Adrenal gland (tissue), 12 donors: ENCODE data around the gene VSTM2B. TPM values are rescaled to one million over a fixed set of nuclear protein-coding genes. Genes with fewer than 3 reads are reported as not detected.

Experiments used
- DNase-seq, 7 donors: peaks; one replicate each; pipeline ENCODE4 v3.0.0-alpha.2; 2019 to 2020
- H3K27ac ChIP-seq, 5 donors: fragments of 200-600 bp; sonication (generic) in 4 of 5; 1 replicate in 3 of 5; 2 replicates in 2 of 5; pipeline versions ENCODE4 v1.5.1 to v1.8.0; 2016 to 2020; ENCODE audit warnings: mild to moderate bottlenecking in 1 of 5
- H3K27me3 ChIP-seq: fragments of 200-600 bp; 2 replicates; pipeline ENCODE4 v1.8.0; 2021
- H3K36me3 ChIP-seq, 2 donors: fragments of 200-600 bp; replicated peaks in 1 of 2; 1 replicate in 1 of 2; 2 replicates in 1 of 2; pipeline versions ENCODE4 v1.5.1 to v1.8.0; 2018 to 2022
- H3K4me1 ChIP-seq, 2 donors: fragments of 200-600 bp; replicated peaks in 1 of 2; 1 replicate in 1 of 2; 2 replicates in 1 of 2; pipeline versions ENCODE4 v1.5.1 to v1.8.0; 2018 to 2021
- H3K4me3 ChIP-seq, 4 donors: fragments of 200-600 bp; sonication (generic) in 3 of 4; one replicate each; pipeline ENCODE4 v1.5.1; 2016 to 2018
- H3K9me3 ChIP-seq, 3 donors: fragments of 200-600 bp; sonication (generic) in 1 of 3; replicated peaks in 1 of 3; 1 replicate in 2 of 3; 2 replicates in 1 of 3; pipeline versions ENCODE4 v1.5.1 to v1.8.0; 2016 to 2021
- CTCF ChIP-seq, 6 experiments: fragments of 450-650 bp in 4 of 6; fragments of 200-600 bp in 2 of 6; sonication (generic) in 1 of 6; IDR thresholded peaks; 1 replicate in 5 of 6; 2 replicates in 1 of 6; pipeline versions ENCODE4 v1.5.1 to v1.8.0; 2016 to 2021; ENCODE audit warnings: antibody characterized with exemption in 6 of 6, mild to moderate bottlenecking in 2 of 6, moderate library complexity in 1 of 6
- POLR2A ChIP-seq, 2 donors: fragments of 450-650 bp; IDR thresholded peaks; one replicate each; pipeline ENCODE4 v1.6.1; 2017; ENCODE audit warnings: antibody characterized with exemption in 2 of 2, mild to moderate bottlenecking in 2 of 2, moderate library complexity in 1 of 2
- WGBS, 4 donors: extraction: QIAGEN DNeasy Blood & Tissue Kit in 2 of 4; methylation state at CpG; one replicate each; pipeline versions ENCODE4 v1.1.5 to v1.1.7; 2013 to 2017; 5-methylcytosine and 5-hydroxymethylcytosine counted together
- intact Hi-C, 2 donors: fragments of 100-400 bp; cut with DNase I; formaldehyde crosslinking; loops; one replicate each; pipeline versions ENCODE4 v1.14.1 to v1.15.0; 2022 to 2023
- polyA plus RNA-seq, 3 donors: library from polyadenylated mRNA; stranded (reverse); fragments of 200-250 nt in 2 of 3; fragments of 350-450 nt in 1 of 3; fragmentation: Illumina TruSeq in 1 of 3; extraction: RNeasy Lipid Tissue Mini Kit (QIAGEN cat#74804) in 1 of 3; gene quantifications; one replicate each; pipeline ENCODE4 v1.2.3, GENCODE V29; 2013 to 2014
- total RNA-seq, 9 donors: library from RNA; depleted of rRNA in 4 of 9; stranded (reverse); fragments of >200 nt in 4 of 9; fragments of 120-200 nt in 1 of 9; fragmentation: NEBNext Ultra II Directional in 1 of 9; extraction: Animal tissue kit (Norgen Biotek cat#: 25700) in 1 of 9; gene quantifications; one replicate each; pipeline versions ENCODE4 v1.1.0 to v1.2.4, GENCODE V29; 2013 to 2023
- donor health status: healthy with polysubstance abuse.
- donor health status: Bipolar disorder and iron deficiency.
- donor health status: DM: yes; HTN: yes; CAD: no.
- donor health status: DM: no; HTN: no; CAD: no.
- donor health status: DM: no; HTN: no; CAD: no.
- donor health status: DM: yes; HTN: yes; CAD: no.

Gene VSTM2B
- total and polyA plus RNA-seq, 12 donors, result 0.09 to 1.3 (median 0.64) TPM; not detected in 8

- Histone ChIP-seq H3K4me3 (no peak overlapping the region), H3K27ac (no peak overlapping the region), H3K27me3 (no peaks in the 10 kb centered on the region), H3K4me1 (no peaks in the 10 kb centered on the region), H3K9me3 (no peaks in the 10 kb centered on the region), H3K36me3 (no peaks in the 10 kb centered on the region)
- DNase-seq, result no peak
- TF ChIP-seq POLR2A (IDR thresholded peaks at IDR 0.05) (no peak), CTCF (IDR thresholded peaks at IDR 0.05) (no peak)
- intact Hi-C loops, result no loop called here
- WGBS, 4 donors, result 63 to 100% (median 74%) methylated on average over 2 to 8 of the region's 8 CpGs
Measured at GRCh38 chr19:29504454-29504853, 21.3 kb upstream of the VSTM2B start.

GRCh38 chr19:29505097-29505824 lies 20.5 kb upstream of the VSTM2B start:
- WGBS, 4 donors, result 67 to 76% (median 74%) methylated on average over 9 to 13 of the region's 13 CpGs
- H3K4me1 ChIP-seq, result no peaks in the 10 kb centered on the region
- TF ChIP-seq CTCF (IDR thresholded peaks at IDR 0.05), result no peak
- TF ChIP-seq POLR2A (IDR thresholded peaks at IDR 0.05), result no peak
- H3K27me3 ChIP-seq, result no peaks in the 10 kb centered on the region
- H3K9me3 ChIP-seq, result no peaks in the 10 kb centered on the region
- no peaks in the 10 kb centered on the region for H3K36me3 ChIP-seq
- intact Hi-C loops, result no loop called here
- no peak for DNase-seq
- no peak overlapping the region for H3K27ac ChIP-seq
- H3K4me3 ChIP-seq, result no peak overlapping the region

GRCh38 chr19:29506619-29506911 lies 19.2 kb upstream of the VSTM2B start:
- 75 to 100% (median 80%) methylated on average over 1 of the region's 1 CpG for WGBS, 4 donors
- no peaks in the 10 kb centered on the region for H3K36me3 ChIP-seq
- no peak overlapping the region for H3K4me3 ChIP-seq
- no peaks in the 10 kb centered on the region for H3K4me1 ChIP-seq
- intact Hi-C loops, result no loop called here
- H3K9me3 ChIP-seq, result no peaks in the 10 kb centered on the region
- no peak overlapping the region for H3K27ac ChIP-seq
- DNase-seq, result no peak
- TF ChIP-seq POLR2A (IDR thresholded peaks at IDR 0.05), result no peak
- no peak for TF ChIP-seq CTCF (IDR thresholded peaks at IDR 0.05)
- no peaks in the 10 kb centered on the region for H3K27me3 ChIP-seq

- 84 to 88% (median 85%) methylated on average over 11 to 27 of the region's 27 CpGs for WGBS, 4 donors
- Histone ChIP-seq H3K36me3 (no peaks in the 10 kb centered on the region), H3K4me3 (no peak overlapping the region), H3K4me1 (no peaks in the 10 kb centered on the region), H3K27me3 (no peaks in the 10 kb centered on the region), H3K9me3 (no peaks in the 10 kb centered on the region), H3K27ac (no peak overlapping the region)
- intact Hi-C loops, result no loop called here
- TF ChIP-seq CTCF (IDR thresholded peaks at IDR 0.05) (no peak), POLR2A (IDR thresholded peaks at IDR 0.05) (no peak)
- no peak for DNase-seq
Measured at GRCh38 chr19:29507081-29507860, 18.5 kb upstream of the VSTM2B start.
